HG02623 (cell line): ENCODE data around the gene SIPA1L3.
"Not testable (repeated sequence)": the region's sequence is repeated elsewhere in the genome, so short reads cannot be mapped to it uniquely, and the experiment has no call there.

ENCODE experiments used
- ATAC-seq: cut with Tn5 transposase; IDR thresholded peaks from one replicate; pipeline ENCODE4 v1.9.1; 2021; ENCODE audit warnings: moderate library complexity; ENCODE audit not compliant: unreplicated experiment

Gene SIPA1L3

GRCh38 chr19:38224863-38225218, 317.8 kb downstream of the SIPA1L3 start:
- ATAC-seq, result not testable (repeated sequence)

DNA sequence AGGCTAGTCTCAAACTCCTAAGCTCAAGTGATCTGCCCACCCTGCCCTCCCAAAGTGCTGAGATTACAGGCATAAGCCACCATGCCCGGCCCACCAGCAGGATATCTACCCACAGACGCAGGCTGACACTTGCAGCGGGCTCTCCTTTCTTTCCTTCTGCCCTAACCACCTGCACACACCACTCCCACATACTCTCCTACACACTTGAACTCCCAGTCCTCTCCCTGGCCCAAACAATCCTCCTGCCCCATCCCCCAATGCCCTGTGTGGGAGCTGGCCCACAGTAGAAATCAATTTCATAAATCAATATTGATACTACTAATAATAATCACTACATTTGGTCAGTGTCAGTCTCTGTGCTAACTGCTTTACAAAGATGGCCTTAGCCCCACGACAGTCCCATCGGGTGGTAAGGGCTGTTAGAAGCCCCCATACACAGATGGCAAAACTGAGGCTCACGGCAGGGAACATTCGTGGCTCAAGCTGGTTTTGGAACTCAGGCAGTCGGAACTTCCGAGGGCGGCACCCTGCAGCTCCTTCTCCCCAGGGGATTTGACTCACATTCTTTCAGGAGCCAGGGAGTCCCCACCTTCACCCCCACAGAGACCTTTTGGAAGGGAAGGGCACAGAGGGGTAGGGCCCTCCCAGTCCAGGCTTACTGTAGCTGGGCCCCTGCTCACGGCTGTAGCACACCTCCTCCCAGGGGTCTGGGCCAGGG, 320.4 kb downstream of the SIPA1L3 start:
- ATAC-seq, result no peak

GRCh38 chr19:38228005-38228377, 321.0 kb downstream of the SIPA1L3 start:
- no peak for ATAC-seq

DNA sequence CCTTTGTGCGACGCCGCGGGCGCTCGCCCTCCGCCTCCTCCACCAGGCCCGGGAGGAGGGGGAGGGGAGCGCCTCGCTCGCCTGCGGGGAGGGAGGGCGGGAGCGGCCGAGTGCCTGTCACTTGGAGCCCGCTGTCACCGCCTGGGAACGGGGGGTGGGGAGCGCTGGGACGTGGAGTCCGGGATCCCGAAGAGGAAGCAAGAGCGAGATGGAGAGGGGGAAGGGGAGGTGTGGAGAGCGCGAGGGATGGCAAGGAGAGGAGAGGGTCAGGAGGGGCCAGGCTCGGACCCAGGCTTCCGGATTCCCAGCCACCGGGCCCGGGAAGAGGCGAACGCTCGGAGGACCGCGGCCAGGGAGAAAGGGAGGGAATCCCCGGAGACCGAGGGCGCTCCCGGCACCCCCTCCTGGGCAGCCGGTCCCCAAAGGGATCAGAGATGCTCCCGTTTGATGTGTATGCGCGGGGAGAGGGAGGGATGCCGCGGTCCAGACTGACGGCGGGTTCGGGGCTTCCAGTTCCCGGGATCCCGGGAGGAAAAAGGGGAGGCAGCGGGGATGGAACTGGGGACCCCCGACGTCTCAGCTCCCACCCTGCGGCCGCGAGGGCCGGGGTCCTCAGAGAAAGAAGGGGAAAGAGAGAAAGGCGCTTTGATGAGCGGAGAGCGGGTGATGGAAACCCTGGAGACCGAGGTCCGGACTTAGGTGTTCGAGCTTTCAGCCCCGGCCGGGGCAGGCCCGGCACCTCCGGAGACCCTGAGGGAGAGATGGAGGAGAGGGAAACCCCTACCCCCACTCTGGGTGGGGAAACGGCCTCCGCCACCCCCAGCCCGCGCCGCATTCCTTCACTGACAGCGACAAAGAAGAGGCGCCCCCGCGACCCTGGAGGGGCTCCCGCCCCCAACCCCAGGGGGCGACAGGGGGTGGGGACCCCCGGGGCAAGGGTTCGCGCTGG, 321.8 kb downstream of the SIPA1L3 start:
- ATAC-seq, result no peak

DNA sequence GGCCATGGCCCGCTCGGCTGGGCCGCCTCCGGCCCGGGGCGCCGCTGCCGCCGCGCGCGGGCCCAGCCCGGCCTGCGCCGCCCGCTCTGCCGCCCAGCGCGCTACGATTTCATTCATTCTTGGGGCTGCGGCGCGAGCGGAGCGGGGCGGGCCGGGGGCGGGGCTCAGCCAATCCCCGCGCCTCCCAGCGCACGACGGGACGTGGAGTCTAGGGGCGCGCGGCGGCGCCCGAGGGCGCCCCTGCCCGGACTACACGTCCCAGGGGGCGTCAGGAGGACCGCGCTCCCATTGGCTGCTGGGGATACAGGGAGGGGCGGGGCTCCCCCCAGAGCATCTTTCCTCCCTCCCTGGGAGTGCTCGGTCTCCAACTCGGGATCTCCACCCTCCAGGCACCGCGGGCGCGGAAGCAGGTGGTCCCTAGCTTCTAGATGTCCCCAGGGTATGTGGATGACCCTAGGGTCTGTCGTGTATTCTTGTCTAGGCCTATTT, 322.6 kb downstream of the SIPA1L3 start:
- ATAC-seq, result peak; percentile 70

DNA sequence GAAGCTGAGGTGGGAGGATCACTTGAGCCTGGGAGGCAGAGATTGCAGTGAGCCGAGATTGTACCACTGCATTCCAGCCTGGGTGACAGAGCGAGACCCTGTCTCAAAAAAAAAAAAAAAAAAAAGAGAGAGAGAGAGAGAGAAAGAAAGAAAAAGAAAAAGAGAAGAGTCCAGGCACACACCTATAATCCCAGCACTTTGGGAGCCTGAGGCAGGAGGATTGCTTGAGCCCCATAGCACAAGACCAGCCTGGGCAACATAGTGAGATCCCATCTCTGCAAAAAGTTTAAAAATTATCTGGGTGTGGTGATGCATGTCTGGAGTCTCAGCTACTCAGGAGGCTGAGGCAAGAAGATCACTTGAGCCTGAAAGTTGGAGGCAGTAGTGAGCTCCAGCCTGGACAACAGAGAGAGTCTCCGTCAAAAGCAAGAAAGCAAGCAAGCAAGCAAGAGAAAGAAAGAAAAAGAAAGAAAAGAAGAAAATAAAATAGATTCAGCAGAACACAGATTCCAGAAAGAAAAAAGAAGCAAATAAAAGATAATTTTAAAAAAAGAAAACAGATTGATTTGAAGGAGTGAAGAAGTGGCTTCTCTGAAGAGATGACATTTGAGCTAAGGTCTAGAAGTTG, 323.6 kb downstream of the SIPA1L3 start:
- ATAC-seq, result not testable (repeated sequence)

DNA sequence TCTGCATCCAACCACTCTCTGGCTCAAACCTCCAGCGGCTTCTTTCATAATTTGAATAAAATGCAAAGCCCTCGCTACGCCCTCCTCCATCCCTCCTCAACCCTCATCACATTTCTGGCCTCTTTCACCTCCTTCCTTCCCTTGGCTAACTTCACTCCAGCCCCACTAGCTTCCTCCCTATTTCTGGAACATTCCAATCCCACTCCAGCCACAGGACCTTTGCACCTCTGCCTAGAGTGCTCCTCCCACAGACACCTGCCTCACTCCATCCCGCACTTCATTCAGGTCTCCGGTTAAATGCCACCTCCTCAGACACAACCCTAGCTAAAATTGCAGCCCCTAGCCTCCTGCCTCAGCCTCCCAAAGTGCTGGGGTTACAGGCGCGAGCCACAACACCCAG, 324.9 kb downstream of the SIPA1L3 start:
- no peak for ATAC-seq

DNA sequence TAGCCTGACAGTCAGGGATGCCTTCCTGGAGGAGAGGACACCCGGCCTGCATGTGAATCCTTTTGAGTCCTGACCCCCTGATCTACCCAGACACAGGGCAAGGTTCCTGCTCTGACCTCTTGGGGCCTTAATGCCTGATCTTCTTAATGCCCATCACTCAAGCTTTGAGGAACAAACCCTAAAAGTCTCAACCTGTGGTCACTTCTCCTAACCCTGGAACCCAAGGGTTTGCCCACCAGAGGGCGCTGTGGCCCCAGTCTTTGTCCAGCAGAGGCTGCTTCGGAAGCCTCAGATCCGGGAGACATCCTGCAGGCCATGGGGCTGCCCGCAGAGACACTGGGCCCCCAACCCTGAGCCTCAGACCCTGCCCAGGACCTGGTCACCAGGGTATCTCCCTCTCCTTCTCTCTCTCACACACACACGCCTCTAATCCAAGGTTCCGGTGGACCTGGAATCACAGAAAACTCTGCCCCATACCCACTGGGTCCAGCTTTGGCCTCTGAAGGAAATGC, 326.8 kb downstream of the SIPA1L3 start:
- ATAC-seq, result no peak

- no peak for ATAC-seq
These were observed 327.6 kb downstream of the SIPA1L3 start for GRCh38 chr19:38234615-38235014.

DNA sequence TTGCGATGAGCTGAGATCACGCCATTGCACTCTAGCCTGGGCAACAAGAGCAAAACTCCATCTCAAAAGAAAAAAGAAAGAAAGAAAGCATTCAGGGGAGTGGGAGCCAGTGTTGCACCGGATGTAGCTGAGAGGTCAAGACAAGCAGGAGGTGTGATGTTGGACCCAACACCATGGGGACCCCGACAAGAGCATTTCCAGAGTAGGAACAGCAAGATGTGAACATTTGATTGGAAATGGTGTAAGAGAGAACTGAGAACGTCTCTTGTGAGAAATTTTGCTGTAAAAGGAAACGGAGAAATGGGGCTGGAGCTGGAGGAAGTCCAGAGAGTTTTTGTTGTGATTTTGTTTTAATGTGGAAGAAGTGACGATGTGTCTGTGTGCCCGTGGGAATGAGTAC, 332.8 kb downstream of the SIPA1L3 start:
- ATAC-seq, result no peak

DNA sequence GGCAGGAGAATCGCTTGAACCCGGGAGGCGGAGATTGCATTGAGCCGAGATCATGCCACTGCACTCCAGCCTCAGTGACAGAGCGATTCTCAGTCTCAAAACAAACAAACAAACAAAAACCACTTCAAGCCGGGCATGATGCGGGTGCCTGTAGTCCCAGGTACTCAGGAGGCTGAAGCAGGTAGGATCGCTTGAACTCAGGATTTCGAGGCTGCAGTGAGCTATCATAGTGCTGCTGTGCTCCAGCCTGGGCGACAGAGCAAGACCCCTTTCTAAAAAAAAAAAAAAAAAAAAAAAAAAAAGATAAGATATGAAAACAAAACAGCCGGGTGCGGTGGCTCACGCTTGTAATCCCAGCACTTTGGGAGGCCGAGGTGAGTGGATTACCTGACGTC, 336.3 kb downstream of the SIPA1L3 start:
- no peak for ATAC-seq

GRCh38 chr19:38245826-38246498, 339.0 kb downstream of the SIPA1L3 start:
- ATAC-seq, result no peak

GRCh38 chr19:38247126-38247525, 340.1 kb downstream of the SIPA1L3 start:
- no peak for ATAC-seq

DNA sequence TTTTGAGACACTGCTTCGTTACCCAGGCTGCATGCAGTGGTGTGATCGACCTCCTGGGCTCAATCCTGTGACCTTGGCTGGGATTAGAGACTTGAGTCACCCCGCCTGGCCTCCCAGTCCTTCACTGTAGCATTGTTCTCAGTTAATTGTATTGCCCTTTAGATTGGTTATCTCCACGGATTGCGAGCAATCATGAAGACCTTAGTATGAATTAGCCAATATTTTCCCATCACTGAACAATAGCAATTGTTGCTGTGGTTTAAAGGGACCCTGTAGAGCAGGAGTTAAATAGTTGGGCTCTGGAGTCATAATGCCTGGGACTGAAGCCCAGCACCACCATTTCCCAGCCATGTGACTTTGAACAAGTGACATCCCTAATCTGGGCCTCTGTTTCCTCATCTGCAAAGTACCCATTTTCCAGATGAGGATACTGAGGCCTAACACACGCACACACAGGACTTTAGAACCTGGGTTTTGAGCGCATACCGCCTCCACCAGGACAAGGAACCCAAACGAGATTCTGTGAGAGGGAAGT, 340.8 kb downstream of the SIPA1L3 start:
- no peak for ATAC-seq

- ATAC-seq, result no peak
These were observed 341.4 kb downstream of the SIPA1L3 start for GRCh38 chr19:38248421-38248820.

GRCh38 chr19:38250428-38250820, 343.4 kb downstream of the SIPA1L3 start:
- no peak for ATAC-seq

DNA sequence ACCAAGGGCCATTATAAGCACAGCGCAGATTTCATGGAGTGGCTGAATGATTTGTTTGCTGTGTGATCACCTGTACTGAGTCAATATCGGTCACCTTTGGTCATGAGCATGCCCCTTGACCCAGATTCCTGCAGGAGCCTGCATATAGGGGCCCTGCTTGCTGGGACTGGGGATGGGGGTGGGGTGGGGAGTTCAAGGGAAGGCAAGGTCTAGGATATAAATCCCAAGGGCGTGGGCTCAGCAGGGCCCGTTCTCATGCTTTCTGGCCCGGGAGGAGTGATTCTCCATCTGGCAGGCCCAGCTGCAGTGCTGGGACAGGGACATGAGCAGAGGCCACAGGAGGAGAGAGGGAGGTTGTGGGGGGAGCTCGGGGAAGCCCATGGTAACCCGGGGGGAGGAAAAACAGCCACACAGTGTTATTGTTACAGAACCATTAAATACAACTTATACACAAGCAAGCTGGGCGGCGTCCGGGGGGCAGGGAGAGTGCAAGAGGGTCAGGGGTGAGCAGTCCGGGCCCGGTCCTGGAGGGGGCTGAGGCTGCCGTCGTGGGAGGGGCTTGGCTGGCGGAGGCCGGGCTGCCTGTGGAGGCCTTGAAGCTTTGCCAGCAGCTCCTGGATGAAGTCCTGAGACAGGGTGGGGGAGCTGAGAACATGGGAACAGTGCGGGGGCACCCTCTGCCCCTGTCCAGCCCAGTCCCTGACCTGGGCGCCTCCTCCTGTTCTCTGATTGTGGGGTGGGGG, 344.0 kb downstream of the SIPA1L3 start:
- no peak for ATAC-seq

- ATAC-seq, result no peak
These were observed 344.6 kb downstream of the SIPA1L3 start for GRCh38 chr19:38251564-38252051.

DNA sequence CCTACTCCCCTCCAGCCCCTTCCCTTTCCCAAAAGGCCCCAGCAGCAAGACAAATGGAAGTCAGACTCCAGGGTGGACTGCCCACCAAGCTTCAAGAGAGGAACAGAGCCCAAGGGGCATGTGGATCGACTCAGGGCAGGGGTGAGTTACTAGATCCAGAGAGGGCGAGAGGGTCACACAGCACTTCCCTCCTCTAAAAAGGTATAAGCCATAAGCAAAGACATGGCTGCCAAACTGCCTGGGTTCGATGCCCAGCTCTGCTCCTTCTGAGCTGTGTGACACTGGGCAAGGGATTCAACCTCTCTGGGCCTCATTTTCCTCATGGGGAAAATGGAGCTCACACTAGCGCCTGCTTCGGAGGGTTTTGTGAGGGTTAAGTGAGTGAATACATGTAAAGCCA, 345.4 kb downstream of the SIPA1L3 start:
- ATAC-seq, result no peak
